Mesenchymal stem cell (in vitro differentiated cells and primary cell): ENCODE results near the gene CDC42SE2.

Experiments used
- DNase-seq: peaks from one replicate; pipeline ENCODE4 v3.0.0-alpha.2; 2013
- H2AFZ ChIP-seq: one replicate; pipeline ENCODE4 v1.6.1; 2013; ENCODE audit warnings: low read depth, mild to moderate bottlenecking, control low read depth, inconsistent platforms, low read length, moderate library complexity
- H2AK5ac ChIP-seq: 2 replicates; pipeline ENCODE4 v1.6.1; 2013; ENCODE audit warnings: low read length, moderate library complexity, mild to moderate bottlenecking, inconsistent platforms; ENCODE audit not compliant: severe bottlenecking
- H2BK120ac ChIP-seq: one replicate; pipeline ENCODE4 v1.6.1; 2013; ENCODE audit warnings: low read depth, mild to moderate bottlenecking, inconsistent platforms, low read length, moderate library complexity
- H2BK12ac ChIP-seq, 2 experiments: one replicate each; pipeline ENCODE4 v1.6.1; 2013; ENCODE audit warnings: inconsistent platforms in 2 of 2, low read length in 2 of 2, mild to moderate bottlenecking in 2 of 2, moderate library complexity in 2 of 2, control low read depth in 1 of 2
- H2BK15ac ChIP-seq: one replicate; pipeline ENCODE4 v1.6.1; 2013; ENCODE audit warnings: mild to moderate bottlenecking, low read depth, inconsistent platforms; ENCODE audit not compliant: poor library complexity, severe bottlenecking
- H2BK5ac ChIP-seq: 2 replicates; pipeline ENCODE4 v1.6.1; 2013; ENCODE audit warnings: low read depth, mild to moderate bottlenecking, low read length, control low read depth, inconsistent platforms; ENCODE audit not compliant: poor library complexity, severe bottlenecking
- H3K14ac ChIP-seq, 2 experiments: one replicate each; pipeline ENCODE4 v1.6.1; 2013; ENCODE audit warnings: inconsistent platforms in 2 of 2, low read length in 2 of 2, control low read depth in 1 of 2, mild to moderate bottlenecking in 1 of 2, moderate library complexity in 1 of 2
- H3K18ac ChIP-seq, 2 experiments: one replicate each; pipeline ENCODE4 v1.6.1; 2013; ENCODE audit warnings: inconsistent platforms in 2 of 2, low read length in 2 of 2, control low read depth in 1 of 2, low read depth in 1 of 2, mild to moderate bottlenecking in 1 of 2
- H3K23ac ChIP-seq, 2 experiments: one replicate each; pipeline ENCODE4 v1.6.1; 2013; ENCODE audit warnings: inconsistent platforms in 2 of 2, low read length in 2 of 2, mild to moderate bottlenecking in 2 of 2, moderate library complexity in 2 of 2, control low read depth in 1 of 2
- H3K27ac ChIP-seq: 2 replicates; pipeline ENCODE4 v1.5.1; 2013; ENCODE audit warnings: mild to moderate bottlenecking, moderate library complexity, low read length, control low read depth, inconsistent platforms; ENCODE audit not compliant: poor library complexity, severe bottlenecking
- H3K27me3 ChIP-seq, 2 experiments: 2 replicates each; pipeline versions ENCODE4 v1.6.1 to v1.7.0; 2013; ENCODE audit warnings: low read length in 2 of 2, mild to moderate bottlenecking in 2 of 2, moderate library complexity in 2 of 2, control low read depth in 1 of 2, inconsistent platforms in 1 of 2; ENCODE audit not compliant: control insufficient read depth in 1 of 2, insufficient read depth in 1 of 2
- H3K36me3 ChIP-seq, 2 experiments: 2 replicates each; pipeline versions ENCODE4 v1.6.1 to v1.7.0; 2013; ENCODE audit warnings: low read length in 2 of 2, control low read depth in 1 of 2, inconsistent platforms in 1 of 2, low read depth in 1 of 2, mild to moderate bottlenecking in 1 of 2; ENCODE audit not compliant: insufficient read depth in 2 of 2, control insufficient read depth in 1 of 2
- H3K4ac ChIP-seq, 2 experiments: one replicate each; pipeline ENCODE4 v1.6.1; 2013; ENCODE audit warnings: inconsistent platforms in 2 of 2, low read length in 2 of 2, mild to moderate bottlenecking in 2 of 2, moderate library complexity in 2 of 2, control low read depth in 1 of 2, low read depth in 1 of 2
- H3K4me1 ChIP-seq: 2 replicates; pipeline ENCODE4 v1.6.1; 2013; ENCODE audit warnings: low read depth, low read length, control low read depth; ENCODE audit not compliant: control insufficient read depth, insufficient read depth
- H3K4me2 ChIP-seq: 2 replicates; pipeline ENCODE4 v1.6.1; 2013; ENCODE audit warnings: low read length, mild to moderate bottlenecking, inconsistent platforms; ENCODE audit not compliant: poor library complexity, severe bottlenecking
- H3K4me3 ChIP-seq, 2 experiments: 2 replicates each; pipeline versions ENCODE4 v1.5.1 to v1.7.0; 2013; ENCODE audit warnings: low read length in 2 of 2, mild to moderate bottlenecking in 2 of 2, control low read depth in 1 of 2, low read depth in 1 of 2; ENCODE audit not compliant: insufficient read depth in 1 of 2
- H3K79me1 ChIP-seq: replicated peaks from 2 replicates; pipeline ENCODE4 v1.6.1; 2013; ENCODE audit warnings: mild to moderate bottlenecking, control low read depth, low read length, inconsistent platforms; ENCODE audit not compliant: poor library complexity, severe bottlenecking
- H3K9ac ChIP-seq: 2 replicates; pipeline ENCODE4 v1.7.0; 2013; ENCODE audit warnings: mild to moderate bottlenecking, low read length, moderate library complexity
- H3K9me3 ChIP-seq: 2 replicates; pipeline ENCODE4 v1.7.0; 2013; ENCODE audit warnings: mild to moderate bottlenecking, low read length; ENCODE audit not compliant: control insufficient read depth
- H4K8ac ChIP-seq: one replicate; pipeline ENCODE4 v1.6.1; 2013; ENCODE audit warnings: inconsistent platforms, mild to moderate bottlenecking, low read length, moderate library complexity
- H4K91ac ChIP-seq: one replicate; pipeline ENCODE4 v1.6.1; 2013; ENCODE audit warnings: mild to moderate bottlenecking, low read length, inconsistent platforms
- WGBS: methylation state at CpG from one replicate; pipeline ENCODE4 v1.1.7; 2013; ENCODE audit warnings: mixed read lengths; 5-methylcytosine and 5-hydroxymethylcytosine counted together

Gene CDC42SE2

GRCh38 chr5:131400585-131400984 lies 136.7 kb downstream of the CDC42SE2 start:
- Histone ChIP-seq H2BK15ac (no peak overlapping the region), H2AFZ (no peak overlapping the region), H3K14ac (no peak overlapping the region), H3K4me1 (no peaks in the 10 kb centered on the region), H3K9me3 (peaks cover 19% of the 10 kb centered on the region), H3K79me1 (peaks cover 11% of the 10 kb centered on the region), H3K23ac (no peak overlapping the region), H2BK120ac (no peak overlapping the region), H3K4me2 (no peak overlapping the region), H3K36me3 (peaks cover 10 to 58% of the 10 kb centered on the region in 2 experiments), H3K27me3 (no peaks in the 10 kb centered on the region), H2BK12ac (no peak overlapping the region), H3K27ac (no peak overlapping the region), H3K4me3 (no peak overlapping the region), H4K91ac (no peak overlapping the region), H2AK5ac (no peak overlapping the region), H3K9ac (no peak overlapping the region), H3K4ac (no peak overlapping the region), H3K18ac (no peak overlapping the region), H4K8ac (no peak overlapping the region), H2BK5ac (no peak overlapping the region)
- no peak for DNase-seq
- 100% methylated on average over 3 of the region's 3 CpGs for WGBS

- Histone ChIP-seq H3K14ac (no peak overlapping the region), H3K18ac (no peak overlapping the region), H4K8ac (no peak overlapping the region), H3K79me1 (no peaks in the 10 kb centered on the region), H3K27ac (no peak overlapping the region), H3K4me3 (no peak overlapping the region), H3K9ac (no peak overlapping the region), H2BK5ac (no peak overlapping the region), H2AFZ (no peak overlapping the region), H3K4me2 (no peak overlapping the region), H2BK15ac (no peak overlapping the region), H3K23ac (no peak overlapping the region), H3K4ac (no peak overlapping the region), H3K27me3 (no peaks in the 10 kb centered on the region), H4K91ac (no peak overlapping the region), H3K9me3 (peaks cover 19% of the 10 kb centered on the region), H2AK5ac (no peak overlapping the region), H2BK12ac (no peak overlapping the region), H3K36me3 (peaks cover 6 to 36% of the 10 kb centered on the region in 2 experiments), H2BK120ac (no peak overlapping the region), H3K4me1 (no peaks in the 10 kb centered on the region)
- 93% methylated on average over 2 of the region's 2 CpGs for WGBS
- no peak for DNase-seq
Measured at GRCh38 chr5:131405674-131406073, 141.8 kb downstream of the CDC42SE2 start.

GRCh38 chr5:131406076-131406475 lies 142.2 kb downstream of the CDC42SE2 start:
- no peak for DNase-seq
- Histone ChIP-seq H3K14ac (no peak overlapping the region), H2BK120ac (no peak overlapping the region), H3K4me3 (no peak overlapping the region), H3K27ac (no peak overlapping the region), H2BK15ac (no peak overlapping the region), H2BK12ac (no peak overlapping the region), H3K23ac (no peak overlapping the region), H3K4me2 (no peak overlapping the region), H3K18ac (no peak overlapping the region), H3K9ac (no peak overlapping the region), H3K27me3 (no peaks in the 10 kb centered on the region), H3K36me3 (peaks cover 6 to 32% of the 10 kb centered on the region in 2 experiments), H4K8ac (no peak overlapping the region), H2AFZ (no peak overlapping the region), H4K91ac (no peak overlapping the region), H3K79me1 (no peaks in the 10 kb centered on the region), H2BK5ac (no peak overlapping the region), H3K4ac (no peak overlapping the region), H3K4me1 (no peaks in the 10 kb centered on the region), H2AK5ac (no peak overlapping the region), H3K9me3 (peaks cover 19% of the 10 kb centered on the region)
- WGBS = 75% methylated on average over 1 of the region's 2 CpGs

GRCh38 chr5:131406975-131407638 lies 143.3 kb downstream of the CDC42SE2 start:
- no peak overlapping the region for H3K23ac ChIP-seq
- no peak overlapping the region for H4K8ac ChIP-seq
- no peaks in the 10 kb centered on the region for H3K27me3 ChIP-seq

More at GRCh38 chr5:131406975-131407638, 143.3 kb downstream of the CDC42SE2 start:
- Histone ChIP-seq H2BK120ac (no peak overlapping the region), H3K4me2 (no peak overlapping the region), H3K79me1 (peaks cover 1% of the 10 kb centered on the region), H3K27ac (no peak overlapping the region), H2BK15ac (no peak overlapping the region), H2BK12ac (no peak overlapping the region), H3K4me1 (no peaks in the 10 kb centered on the region), H3K9me3 (peaks cover 15% of the 10 kb centered on the region), H3K18ac (no peak overlapping the region), H3K4ac (no peak overlapping the region), H2AK5ac (no peak overlapping the region), H2AFZ (no peak overlapping the region), H3K4me3 (no peak overlapping the region), H3K14ac (no peak overlapping the region), H3K9ac (no peak overlapping the region), H3K36me3 (peaks cover 6 to 29% of the 10 kb centered on the region in 2 experiments), H4K91ac (no peak overlapping the region), H2BK5ac (no peak overlapping the region)
- DNase-seq = no peak
- 86% methylated on average over 5 of the region's 6 CpGs for WGBS
